ENCODE data around the gene AFMID.
"Not testable (repeated sequence)": the region's sequence is repeated elsewhere in the genome, so short reads cannot be mapped to it uniquely, and the experiment has no call there.

Gene AFMID

DNA sequence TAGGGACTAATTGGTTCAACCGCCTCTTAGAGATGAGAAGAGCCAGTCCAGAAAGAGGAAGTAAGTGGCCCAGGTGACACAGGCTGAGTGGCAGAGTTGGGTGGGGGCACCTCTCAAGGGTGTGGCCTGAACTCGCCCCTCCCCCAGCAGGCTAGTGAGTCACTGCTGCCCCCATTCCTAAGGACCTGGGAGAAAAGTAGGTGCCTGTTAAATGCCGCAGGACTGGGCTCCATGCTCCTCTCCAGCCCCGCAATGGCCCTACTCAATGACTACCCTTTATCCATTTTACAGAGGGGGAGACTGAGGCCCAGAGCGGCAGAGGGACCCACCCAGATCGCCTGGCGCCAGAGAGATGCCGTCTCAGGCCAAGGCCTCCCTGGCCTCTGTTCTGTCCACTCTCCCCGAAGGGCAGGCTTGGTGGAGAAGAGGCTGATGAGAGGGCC, 52.3 kb downstream of the AFMID start:
- no peak for DNase-seq

GRCh38 chr17:78240012-78240655, 53.0 kb downstream of the AFMID start:
- DNase-seq: no peak

DNA sequence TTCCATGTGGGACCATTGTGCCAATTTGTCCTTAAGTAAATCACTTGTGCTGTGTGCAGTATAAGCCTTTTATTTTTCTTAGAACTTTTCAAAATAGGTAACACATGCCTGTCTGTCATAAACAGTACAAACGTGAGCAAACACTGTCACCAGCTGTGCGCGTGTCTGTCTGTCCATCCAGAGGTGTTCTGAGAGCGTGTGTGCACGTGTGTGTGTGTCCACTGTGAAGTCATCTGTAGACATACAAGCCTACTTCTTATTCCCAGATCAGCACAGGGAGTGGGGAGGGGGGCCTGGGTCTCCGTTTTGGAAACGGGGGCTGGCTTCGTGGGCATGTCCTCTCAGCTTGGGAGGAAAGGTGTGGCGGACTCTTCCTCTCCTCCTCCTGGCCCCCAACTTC, 53.7 kb downstream of the AFMID start:
- DNase-seq: no peak

DNA sequence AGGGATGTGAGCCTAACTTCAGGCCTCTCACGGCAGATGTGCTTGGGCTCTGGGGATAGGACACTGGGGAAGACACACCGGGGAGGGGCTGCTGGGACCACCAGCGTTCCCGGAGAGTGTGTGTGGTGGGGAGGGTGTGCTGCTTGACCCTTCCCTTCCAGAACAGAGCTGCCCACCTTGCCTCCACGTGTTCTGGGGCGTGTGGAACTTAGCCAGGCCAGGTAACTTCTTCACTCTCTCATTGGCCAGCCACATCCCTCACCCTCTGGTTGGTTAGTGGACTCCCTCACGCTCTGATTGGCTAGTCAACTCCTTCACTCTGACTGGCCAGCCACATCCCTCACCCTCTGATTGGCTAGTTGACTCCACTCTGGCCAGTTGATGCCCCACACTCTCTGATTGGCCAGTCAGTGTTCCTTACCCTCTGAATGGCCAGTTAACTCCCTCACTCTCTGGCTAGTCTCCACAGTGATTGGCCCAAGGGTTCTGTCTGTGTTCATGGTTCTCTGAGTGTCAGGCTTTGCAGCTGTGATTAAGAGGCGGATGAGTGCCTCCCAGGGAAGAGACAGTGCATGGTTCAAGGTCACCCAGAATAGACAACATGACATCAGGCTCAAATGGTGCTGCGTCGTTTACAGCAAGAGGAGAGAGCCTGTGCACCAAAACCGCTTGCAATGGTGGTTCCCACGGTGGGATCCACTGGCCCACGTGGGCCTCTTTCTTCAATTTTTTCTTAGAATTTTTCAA, 54.3 kb downstream of the AFMID start:
- DNase-seq: peak; percentile 24

- no peak for DNase-seq
These were observed 55.0 kb downstream of the AFMID start for GRCh38 chr17:78242024-78242742.

GRCh38 chr17:78247304-78247703, 60.1 kb downstream of the AFMID start:
- no peak for DNase-seq

GRCh38 chr17:78248051-78248914, 61.1 kb downstream of the AFMID start:
- DNase-seq: no peak

GRCh38 chr17:78249074-78249817, 62.1 kb downstream of the AFMID start:
- DNase-seq: no peak

DNA sequence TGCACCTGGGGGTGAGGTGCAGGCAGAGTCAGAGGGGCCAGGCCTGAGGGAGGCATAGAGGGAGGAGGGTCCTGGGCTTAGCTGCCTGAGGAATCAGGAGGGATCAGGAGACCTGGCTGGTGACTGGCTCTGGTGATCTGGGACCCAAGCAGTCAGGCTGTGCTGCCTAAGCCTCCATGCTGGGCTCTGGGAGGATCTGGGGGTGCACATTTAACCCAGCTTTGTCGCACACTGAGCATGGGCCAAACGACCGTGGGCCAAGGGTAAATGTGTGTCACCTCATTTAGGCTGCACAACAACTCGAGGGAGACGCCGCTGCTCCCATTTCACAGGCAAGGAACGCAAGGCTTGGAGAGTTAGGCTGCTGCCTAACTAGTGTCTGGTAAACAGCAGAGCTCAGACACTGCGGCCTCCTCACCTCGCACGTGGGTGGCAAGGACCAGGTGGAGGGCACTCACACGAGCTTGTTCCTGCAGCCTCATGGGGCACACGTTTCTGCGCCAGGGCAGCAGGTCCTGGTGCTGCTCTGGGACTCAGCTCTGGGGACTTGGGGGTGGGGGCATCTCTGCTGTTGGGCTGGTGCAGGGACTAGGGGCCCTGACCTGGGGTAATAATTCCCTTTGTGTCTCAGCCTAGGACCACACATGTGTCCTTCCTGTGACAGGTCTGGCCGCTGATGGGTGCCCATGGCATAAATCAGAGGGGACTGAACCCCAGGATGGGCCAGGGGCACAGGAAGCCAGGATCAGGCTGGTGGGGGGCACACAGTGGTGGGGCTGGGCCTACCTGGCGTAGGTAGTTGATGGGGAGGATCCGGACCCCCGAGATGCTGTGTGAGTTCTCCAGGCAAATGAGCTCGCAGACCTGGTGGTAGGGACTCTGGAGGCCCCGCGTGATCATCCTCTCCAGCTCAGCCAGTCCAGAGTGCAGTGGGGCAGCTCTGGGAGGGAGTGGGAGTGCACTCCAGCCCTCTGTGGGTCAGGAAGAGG, 63.0 kb downstream of the AFMID start:
- no peak for DNase-seq

DNA sequence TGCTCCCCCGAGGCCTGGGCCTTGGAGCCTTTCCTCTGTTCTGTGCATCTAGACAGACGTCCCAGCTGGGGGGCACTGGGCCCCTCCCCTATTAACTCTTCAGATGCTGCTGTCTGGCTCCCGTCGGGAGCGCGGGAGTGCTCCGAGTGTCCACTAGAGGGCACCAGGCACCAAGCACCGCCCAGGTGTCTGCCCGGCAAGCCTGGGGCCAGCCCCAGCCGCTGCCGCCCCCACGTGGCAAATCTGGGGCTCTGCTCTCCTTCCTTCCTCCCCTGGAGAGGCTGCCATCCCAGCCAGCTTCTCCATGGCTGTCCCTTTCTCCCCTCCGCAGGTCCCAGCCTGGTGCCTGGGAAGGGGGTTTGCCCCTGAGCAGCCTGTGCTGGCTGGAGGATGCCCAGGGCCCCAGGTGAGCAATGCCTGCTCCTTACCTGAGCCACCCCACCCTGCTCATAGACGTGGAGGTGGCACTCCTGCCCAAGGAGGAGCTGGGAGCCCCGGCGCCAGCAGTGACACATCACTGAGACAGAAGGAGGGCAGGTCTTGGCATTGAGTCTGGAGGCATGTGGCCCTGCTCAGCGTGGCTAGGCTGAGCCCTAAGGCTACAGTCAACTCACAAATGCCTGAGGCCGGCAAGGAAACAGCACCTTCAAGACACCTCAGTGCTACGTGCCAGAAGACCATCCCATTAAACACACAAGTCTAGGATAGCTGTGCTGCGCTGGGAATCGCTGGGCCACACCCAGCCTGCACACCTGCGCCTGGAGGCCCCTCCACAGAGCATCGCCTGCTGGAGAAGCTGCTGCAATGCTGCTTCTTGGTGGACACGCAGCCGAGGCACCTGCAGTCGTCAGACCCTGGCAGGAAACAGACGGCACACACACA, 64.0 kb downstream of the AFMID start:
- DNase-seq: peak; percentile 74

- no peak for DNase-seq
These were observed 64.6 kb downstream of the AFMID start for GRCh38 chr17:78251773-78252103.

- no peak for DNase-seq
These were observed 65.0 kb downstream of the AFMID start for GRCh38 chr17:78252111-78252634.

- no peak for DNase-seq
These were observed 65.8 kb downstream of the AFMID start for GRCh38 chr17:78252701-78253635.

DNA sequence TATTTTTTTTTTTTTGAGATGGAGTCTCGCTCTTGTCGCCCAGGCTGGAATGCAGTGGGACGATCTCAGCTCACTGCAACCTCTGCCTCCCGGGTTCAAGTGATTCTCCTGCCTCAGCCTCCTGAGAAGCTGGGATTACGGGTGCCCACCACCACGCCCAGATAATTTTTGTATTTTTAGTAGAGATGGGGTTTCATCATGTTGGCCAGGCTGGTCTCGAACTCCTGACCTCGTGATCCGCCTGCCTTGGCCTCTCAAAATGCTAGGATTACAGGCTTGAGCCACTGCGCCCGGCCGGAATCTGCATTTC, 66.4 kb downstream of the AFMID start:
- not testable (repeated sequence) for DNase-seq

DNA sequence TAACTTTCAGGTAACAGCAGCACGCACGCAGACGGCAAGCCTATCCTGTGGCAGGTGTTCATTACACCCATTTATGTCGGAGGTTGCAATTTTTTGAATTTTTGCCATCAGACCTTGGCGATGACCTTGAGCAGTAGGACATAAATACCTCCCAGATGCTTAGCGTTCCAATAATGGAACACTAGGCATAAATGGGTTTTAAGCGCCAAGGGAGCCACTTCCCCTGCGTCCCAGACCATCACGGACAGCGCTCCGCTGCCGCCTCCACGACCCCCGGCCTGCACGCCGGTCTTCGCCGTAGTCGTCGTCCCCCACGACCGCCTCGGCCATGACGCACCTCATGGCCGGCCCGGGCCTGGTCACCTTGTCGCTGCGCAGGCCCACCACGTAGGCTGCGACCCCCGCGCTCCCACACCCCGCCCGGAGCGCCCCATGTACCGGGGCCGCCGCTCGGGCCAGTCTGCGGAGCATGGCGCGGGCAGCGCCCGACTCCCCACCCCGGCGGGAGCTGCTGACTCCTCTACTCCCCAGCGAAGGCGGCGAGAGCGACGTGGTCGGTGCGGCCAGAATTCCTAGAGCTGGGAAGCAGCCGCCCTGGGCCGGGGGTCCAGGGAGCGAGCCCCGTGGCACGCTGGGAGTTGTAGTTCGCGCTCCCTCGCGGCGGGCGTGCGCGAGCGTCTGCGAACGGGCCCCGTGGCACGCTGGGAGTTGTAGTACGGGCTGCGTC, 66.9 kb downstream of the AFMID start:
- peak; percentile 75 for DNase-seq

GRCh38 chr17:78255029-78255656, 68.0 kb downstream of the AFMID start:
- no peak for DNase-seq

- DNase-seq: no peak
These were observed 69.0 kb downstream of the AFMID start for GRCh38 chr17:78255953-78256706.

Data from NCI-H526 treated with DMSO at 0.1 percent for 48 hours (cell line).